ENCODE measurements around the gene IQCE. TPM values are rescaled to one million over a fixed set of nuclear protein-coding genes. Genes with fewer than 3 reads are reported as not detected.

Gene IQCE
- total and polyA plus RNA-seq, 10 of the 15 experiments (the other 5 are each of a cell fraction or from before 2014, with no cell fraction given), result 0.37 to 8.1 (median 3.7) TPM

DNA sequence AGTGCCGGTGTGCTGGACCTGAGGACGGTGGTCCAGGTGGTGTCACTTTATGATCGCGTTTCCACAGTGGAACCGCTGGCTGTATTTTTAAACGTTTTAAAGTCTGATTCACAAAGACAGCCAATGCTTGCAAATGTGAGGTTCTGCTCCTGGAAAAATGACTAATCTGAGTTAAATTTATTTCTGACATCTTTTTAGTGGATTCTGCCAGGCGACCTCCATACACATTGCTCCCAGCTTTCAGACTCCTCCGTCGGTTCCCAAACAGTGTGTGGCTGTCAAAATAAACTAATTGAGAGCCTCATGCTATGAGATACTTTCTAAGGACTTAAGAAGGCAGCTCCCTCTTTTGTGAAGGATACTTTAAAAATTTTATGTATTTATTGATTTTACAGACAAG, 60.3 kb downstream of the IQCE start:
- no peaks in the 10 kb centered on the region for H3K36me3 ChIP-seq (ENCODE audit: control insufficient read depth in 2 of 2, insufficient read depth in 2 of 2, low read length in 1 of 2)
- SMC1A ChIA-PET (ENCODE audit: uncharacterized antibody, unreplicated experiment), result no interaction called here
- H3K9me3 ChIP-seq (replicated peaks; ENCODE audit: control insufficient read depth, insufficient read depth, low read length), result no peaks in the 10 kb centered on the region
- POLR2A ChIA-PET, result no interaction called here
- DNase-seq (ENCODE audit: low read depth, low spot score) (no peak), FAIRE-seq (no peak), ATAC-seq (no peak)
- H3K27me3 ChIP-seq (replicated peaks in 1 of 2; ENCODE audit: control insufficient read depth in 2 of 2, insufficient read depth in 2 of 2, low read length in 1 of 2), result no peaks in the 10 kb centered on the region
- no peaks in the 10 kb centered on the region for H4K20me1 ChIP-seq (ENCODE audit: control insufficient read depth, insufficient read depth)
- 76% methylated on average over 9 of the region's 9 CpGs for WGBS (ENCODE audit: insufficient coverage, insufficient replicate concordance, low lambda C conversion rate, missing lambda C conversion rate)
- H3K4me3 ChIP-seq, result no peak overlapping the region
- intact Hi-C loops (cut with micrococcal nuclease; ENCODE audit: unreplicated experiment), result no loop called here
- no peak overlapping the region for H3K4me2 ChIP-seq (ENCODE audit: control insufficient read depth, insufficient read depth)
- BruUV-seq (replicated peaks), result no TSS peak
- in situ Hi-C loops (cut with MboI), result no loop called here
- H3K4me1 ChIP-seq (ENCODE audit: control insufficient read depth, insufficient read depth, low read length), result no peaks in the 10 kb centered on the region
- no peak overlapping the region for H3K9ac ChIP-seq (ENCODE audit: control insufficient read depth, insufficient read depth, low read length)
- RAD21 ChIA-PET (ENCODE audit: unreplicated experiment), result no interaction called here
- H2AFZ ChIP-seq (ENCODE audit: control insufficient read depth, low read depth, low read length), result no peak overlapping the region
- CTCF ChIA-PET, result interaction anchor here (1.5 kb wide), 1 partner anchor 10 kb away, joined by 5 read pairs; no protein-coding TSS in a partner anchor
- no peaks in the 10 kb centered on the region for H3K79me2 ChIP-seq (ENCODE audit: control insufficient read depth, insufficient read depth, low read length)
- H3K27ac ChIP-seq (ENCODE audit: control insufficient read depth, insufficient read depth), result no peak overlapping the region
- TF ChIP-seq BRCA1 (IDR thresholded peaks at IDR 0.05; ENCODE audit: low read depth, low read length) (no peak), MEF2A (IDR thresholded peaks at IDR 0.05; ENCODE audit: insufficient read depth, low read depth, low read length) (no peak), DPF2 (IDR thresholded peaks at IDR 0.05) (no peak), TAF1 (IDR thresholded peaks at IDR 0.05; ENCODE audit: borderline replicate concordance, low read depth, low read length) (no peak), ZNF274 (IDR thresholded peaks at IDR 0.05; ENCODE audit: insufficient read depth, insufficient read length) (no peak), YY1 (IDR thresholded peaks at IDR 0.05; ENCODE audit: low read depth, low read length) (no peak), POLR2AphosphoS2 (IDR thresholded peaks at IDR 0.05; ENCODE audit: low read depth, low read length) (no peak), WRNIP1 (IDR thresholded peaks at IDR 0.05; ENCODE audit: borderline replicate concordance, low read depth, low read length) (no peak)
- TF ChIP-seq, protein P1, sequence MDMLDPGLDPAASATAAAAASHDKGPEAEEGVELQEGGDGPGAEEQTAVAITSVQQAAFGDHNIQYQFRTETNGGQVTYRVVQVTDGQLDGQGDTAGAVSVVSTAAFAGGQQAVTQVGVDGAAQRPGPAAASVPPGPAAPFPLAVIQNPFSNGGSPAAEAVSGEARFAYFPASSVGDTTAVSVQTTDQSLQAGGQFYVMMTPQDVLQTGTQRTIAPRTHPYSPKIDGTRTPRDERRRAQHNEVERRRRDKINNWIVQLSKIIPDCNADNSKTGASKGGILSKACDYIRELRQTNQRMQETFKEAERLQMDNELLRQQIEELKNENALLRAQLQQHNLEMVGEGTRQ (IDR thresholded peaks at IDR 0.05; ENCODE audit: borderline replicate concordance, low read depth, low read length), result no peak
- TF ChIP-seq, protein P2, sequence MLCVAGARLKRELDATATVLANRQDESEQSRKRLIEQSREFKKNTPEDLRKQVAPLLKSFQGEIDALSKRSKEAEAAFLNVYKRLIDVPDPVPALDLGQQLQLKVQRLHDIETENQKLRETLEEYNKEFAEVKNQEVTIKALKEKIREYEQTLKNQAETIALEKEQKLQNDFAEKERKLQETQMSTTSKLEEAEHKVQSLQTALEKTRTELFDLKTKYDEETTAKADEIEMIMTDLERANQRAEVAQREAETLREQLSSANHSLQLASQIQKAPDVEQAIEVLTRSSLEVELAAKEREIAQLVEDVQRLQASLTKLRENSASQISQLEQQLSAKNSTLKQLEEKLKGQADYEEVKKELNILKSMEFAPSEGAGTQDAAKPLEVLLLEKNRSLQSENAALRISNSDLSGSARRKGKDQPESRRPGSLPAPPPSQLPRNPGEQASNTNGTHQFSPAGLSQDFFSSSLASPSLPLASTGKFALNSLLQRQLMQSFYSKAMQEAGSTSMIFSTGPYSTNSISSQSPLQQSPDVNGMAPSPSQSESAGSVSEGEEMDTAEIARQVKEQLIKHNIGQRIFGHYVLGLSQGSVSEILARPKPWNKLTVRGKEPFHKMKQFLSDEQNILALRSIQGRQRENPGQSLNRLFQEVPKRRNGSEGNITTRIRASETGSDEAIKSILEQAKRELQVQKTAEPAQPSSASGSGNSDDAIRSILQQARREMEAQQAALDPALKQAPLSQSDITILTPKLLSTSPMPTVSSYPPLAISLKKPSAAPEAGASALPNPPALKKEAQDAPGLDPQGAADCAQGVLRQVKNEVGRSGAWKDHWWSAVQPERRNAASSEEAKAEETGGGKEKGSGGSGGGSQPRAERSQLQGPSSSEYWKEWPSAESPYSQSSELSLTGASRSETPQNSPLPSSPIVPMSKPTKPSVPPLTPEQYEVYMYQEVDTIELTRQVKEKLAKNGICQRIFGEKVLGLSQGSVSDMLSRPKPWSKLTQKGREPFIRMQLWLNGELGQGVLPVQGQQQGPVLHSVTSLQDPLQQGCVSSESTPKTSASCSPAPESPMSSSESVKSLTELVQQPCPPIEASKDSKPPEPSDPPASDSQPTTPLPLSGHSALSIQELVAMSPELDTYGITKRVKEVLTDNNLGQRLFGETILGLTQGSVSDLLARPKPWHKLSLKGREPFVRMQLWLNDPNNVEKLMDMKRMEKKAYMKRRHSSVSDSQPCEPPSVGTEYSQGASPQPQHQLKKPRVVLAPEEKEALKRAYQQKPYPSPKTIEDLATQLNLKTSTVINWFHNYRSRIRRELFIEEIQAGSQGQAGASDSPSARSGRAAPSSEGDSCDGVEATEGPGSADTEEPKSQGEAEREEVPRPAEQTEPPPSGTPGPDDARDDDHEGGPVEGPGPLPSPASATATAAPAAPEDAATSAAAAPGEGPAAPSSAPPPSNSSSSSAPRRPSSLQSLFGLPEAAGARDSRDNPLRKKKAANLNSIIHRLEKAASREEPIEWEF (IDR thresholded peaks at IDR 0.05; ENCODE audit: insufficient replicate concordance, low read depth, low read length), result no peak
- TF ChIP-seq, protein P3, sequence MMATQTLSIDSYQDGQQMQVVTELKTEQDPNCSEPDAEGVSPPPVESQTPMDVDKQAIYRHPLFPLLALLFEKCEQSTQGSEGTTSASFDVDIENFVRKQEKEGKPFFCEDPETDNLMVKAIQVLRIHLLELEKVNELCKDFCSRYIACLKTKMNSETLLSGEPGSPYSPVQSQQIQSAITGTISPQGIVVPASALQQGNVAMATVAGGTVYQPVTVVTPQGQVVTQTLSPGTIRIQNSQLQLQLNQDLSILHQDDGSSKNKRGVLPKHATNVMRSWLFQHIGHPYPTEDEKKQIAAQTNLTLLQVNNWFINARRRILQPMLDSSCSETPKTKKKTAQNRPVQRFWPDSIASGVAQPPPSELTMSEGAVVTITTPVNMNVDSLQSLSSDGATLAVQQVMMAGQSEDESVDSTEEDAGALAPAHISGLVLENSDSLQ (IDR thresholded peaks at IDR 0.05), result no peak
- TF ChIP-seq, protein P4, sequence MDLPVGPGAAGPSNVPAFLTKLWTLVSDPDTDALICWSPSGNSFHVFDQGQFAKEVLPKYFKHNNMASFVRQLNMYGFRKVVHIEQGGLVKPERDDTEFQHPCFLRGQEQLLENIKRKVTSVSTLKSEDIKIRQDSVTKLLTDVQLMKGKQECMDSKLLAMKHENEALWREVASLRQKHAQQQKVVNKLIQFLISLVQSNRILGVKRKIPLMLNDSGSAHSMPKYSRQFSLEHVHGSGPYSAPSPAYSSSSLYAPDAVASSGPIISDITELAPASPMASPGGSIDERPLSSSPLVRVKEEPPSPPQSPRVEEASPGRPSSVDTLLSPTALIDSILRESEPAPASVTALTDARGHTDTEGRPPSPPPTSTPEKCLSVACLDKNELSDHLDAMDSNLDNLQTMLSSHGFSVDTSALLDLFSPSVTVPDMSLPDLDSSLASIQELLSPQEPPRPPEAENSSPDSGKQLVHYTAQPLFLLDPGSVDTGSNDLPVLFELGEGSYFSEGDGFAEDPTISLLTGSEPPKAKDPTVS (IDR thresholded peaks at IDR 0.05; ENCODE audit: low read depth, low read length), result no peak
- TF ChIP-seq, protein P5, sequence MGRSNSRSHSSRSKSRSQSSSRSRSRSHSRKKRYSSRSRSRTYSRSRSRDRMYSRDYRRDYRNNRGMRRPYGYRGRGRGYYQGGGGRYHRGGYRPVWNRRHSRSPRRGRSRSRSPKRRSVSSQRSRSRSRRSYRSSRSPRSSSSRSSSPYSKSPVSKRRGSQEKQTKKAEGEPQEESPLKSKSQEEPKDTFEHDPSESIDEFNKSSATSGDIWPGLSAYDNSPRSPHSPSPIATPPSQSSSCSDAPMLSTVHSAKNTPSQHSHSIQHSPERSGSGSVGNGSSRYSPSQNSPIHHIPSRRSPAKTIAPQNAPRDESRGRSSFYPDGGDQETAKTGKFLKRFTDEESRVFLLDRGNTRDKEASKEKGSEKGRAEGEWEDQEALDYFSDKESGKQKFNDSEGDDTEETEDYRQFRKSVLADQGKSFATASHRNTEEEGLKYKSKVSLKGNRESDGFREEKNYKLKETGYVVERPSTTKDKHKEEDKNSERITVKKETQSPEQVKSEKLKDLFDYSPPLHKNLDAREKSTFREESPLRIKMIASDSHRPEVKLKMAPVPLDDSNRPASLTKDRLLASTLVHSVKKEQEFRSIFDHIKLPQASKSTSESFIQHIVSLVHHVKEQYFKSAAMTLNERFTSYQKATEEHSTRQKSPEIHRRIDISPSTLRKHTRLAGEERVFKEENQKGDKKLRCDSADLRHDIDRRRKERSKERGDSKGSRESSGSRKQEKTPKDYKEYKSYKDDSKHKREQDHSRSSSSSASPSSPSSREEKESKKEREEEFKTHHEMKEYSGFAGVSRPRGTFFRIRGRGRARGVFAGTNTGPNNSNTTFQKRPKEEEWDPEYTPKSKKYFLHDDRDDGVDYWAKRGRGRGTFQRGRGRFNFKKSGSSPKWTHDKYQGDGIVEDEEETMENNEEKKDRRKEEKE (IDR thresholded peaks at IDR 0.05), result no peak
